ENCODE measurements around the gene STAM2.

GRCh38 chr2:152221839-152222238 is 46.3 kb upstream of the STAM2 start:
- no peak for TF ChIP-seq TAF1 (IDR thresholded peaks at IDR 0.05; ENCODE audit: low read depth, low read length)
- no peak for TF ChIP-seq POLR2AphosphoS5 (IDR thresholded peaks at IDR 0.05; ENCODE audit: low read depth, low read length)
- no peak for TF ChIP-seq POLR2A (IDR thresholded peaks at IDR 0.05; ENCODE audit: low read depth, low read length)
- TF ChIP-seq SPI1 (IDR thresholded peaks at IDR 0.05; ENCODE audit: low read depth, low read length), result no peak
- no peak for TF ChIP-seq POU2F2 (IDR thresholded peaks at IDR 0.05; ENCODE audit: low read depth, low read length)
- TF ChIP-seq PAX5 (IDR thresholded peaks at IDR 0.05; ENCODE audit: insufficient read depth, low read length, severe bottlenecking), result no peak
